ENCODE results near the gene PAX2.

DNA sequence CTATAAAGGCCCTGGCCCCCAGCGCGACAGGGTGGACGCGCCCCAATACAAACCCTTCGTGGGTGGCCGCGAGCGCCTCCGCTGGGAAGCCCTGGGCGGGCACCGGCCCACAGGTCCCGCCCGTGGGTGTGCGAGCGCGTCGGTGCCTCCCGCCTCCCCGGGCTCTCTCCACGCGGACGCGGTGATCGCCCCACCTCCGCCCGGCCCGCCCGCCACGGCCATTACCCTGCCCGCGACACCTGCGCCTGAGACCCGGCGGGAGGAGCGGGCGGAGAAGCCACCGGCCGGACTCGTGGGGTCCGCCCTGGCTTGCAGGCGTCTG lies 81.2 kb downstream of the PAX2 start:
- TF ChIP-seq EZH2 (IDR thresholded peaks at IDR 0.05; ENCODE audit: insufficient read depth, poor library complexity, severe bottlenecking) (peak; percentile 22), EZH2phosphoT487 (IDR thresholded peaks at IDR 0.05; ENCODE audit: insufficient read depth, low read depth) (no peak)
